Neural progenitor cell (in vitro differentiated cells): ENCODE results near the gene GDF9.

ENCODE experiments used
- EZH2phosphoT487 ChIP-seq: fragments of 200-600 bp; sonication (generic); IDR thresholded peaks from 2 replicates; pipeline ENCODE4 v1.6.1; 2017; ENCODE audit warnings: antibody characterized with exemption
- TF ChIP-seq, protein P1 (sequence below): fragments of 200-600 bp; sonication (generic); IDR thresholded peaks from 2 replicates; pipeline ENCODE4 v1.5.1; 2017; ENCODE audit warnings: antibody characterized with exemption, mild to moderate bottlenecking

DNA sequence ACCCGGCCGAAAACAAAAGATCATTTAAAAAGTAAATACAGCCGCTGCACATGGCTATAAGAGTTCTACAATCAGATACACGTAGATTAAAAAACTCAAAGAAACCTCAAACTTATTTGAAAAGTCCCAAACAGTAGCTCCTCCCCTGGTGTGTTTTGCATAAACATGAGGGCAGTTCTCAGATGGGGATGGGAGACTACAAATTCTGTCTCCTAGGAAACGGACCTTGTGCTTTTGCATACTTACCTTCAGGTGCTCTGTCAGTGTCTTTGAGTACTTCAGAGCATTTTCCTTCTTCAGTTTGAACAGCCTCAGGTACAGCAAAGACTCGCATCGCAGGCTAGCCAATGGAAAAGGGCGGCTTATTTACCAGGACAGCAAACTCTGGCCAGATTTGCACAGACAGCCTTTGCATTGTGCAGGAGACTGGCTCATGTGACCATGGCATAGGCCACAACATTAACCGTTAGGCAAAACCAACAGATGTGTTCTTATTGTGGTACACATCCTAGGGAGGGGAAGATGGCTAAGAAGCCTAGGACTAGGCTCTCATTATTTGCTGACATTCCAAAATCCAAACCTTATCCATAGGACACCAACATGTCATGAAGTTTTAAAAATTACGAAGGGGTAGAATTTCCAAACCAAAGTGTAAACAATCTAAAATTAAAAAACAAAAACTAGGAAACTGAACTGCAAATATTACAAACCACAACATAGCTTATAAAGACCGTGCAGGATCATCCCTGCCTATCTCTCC lies 20.0 kb upstream of the GDF9 start:
- TF ChIP-seq, protein P1, sequence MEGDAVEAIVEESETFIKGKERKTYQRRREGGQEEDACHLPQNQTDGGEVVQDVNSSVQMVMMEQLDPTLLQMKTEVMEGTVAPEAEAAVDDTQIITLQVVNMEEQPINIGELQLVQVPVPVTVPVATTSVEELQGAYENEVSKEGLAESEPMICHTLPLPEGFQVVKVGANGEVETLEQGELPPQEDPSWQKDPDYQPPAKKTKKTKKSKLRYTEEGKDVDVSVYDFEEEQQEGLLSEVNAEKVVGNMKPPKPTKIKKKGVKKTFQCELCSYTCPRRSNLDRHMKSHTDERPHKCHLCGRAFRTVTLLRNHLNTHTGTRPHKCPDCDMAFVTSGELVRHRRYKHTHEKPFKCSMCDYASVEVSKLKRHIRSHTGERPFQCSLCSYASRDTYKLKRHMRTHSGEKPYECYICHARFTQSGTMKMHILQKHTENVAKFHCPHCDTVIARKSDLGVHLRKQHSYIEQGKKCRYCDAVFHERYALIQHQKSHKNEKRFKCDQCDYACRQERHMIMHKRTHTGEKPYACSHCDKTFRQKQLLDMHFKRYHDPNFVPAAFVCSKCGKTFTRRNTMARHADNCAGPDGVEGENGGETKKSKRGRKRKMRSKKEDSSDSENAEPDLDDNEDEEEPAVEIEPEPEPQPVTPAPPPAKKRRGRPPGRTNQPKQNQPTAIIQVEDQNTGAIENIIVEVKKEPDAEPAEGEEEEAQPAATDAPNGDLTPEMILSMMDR: no peak
- TF ChIP-seq EZH2phosphoT487: no peak
